Activated CD4-positive, alpha-beta memory T cell treated with anti-CD3 and anti-CD28 coated beads for 36 hours (primary cell): ENCODE data around the gene RALGAPB. TPM values are rescaled to one million over a fixed set of nuclear protein-coding genes. Genes with fewer than 3 reads are reported as not detected.

Source experiments
- CTCF ChIA-PET: fragments of 350-600 bp; sonication (Branson Sonifier 250); formaldehyde crosslinking; loops from one replicate; lab custom pipeline; 2021; ENCODE audit warnings: antibody characterized with exemption, inconsistent platforms; lab: Charles Lee
- POLR2A ChIA-PET: fragments of 350-600 bp; sonication (Branson Sonifier 250); formaldehyde crosslinking; loops from one replicate; lab custom pipeline; 2021; ENCODE audit warnings: antibody characterized with exemption; lab: Charles Lee
- DNase-seq: peaks from one replicate; pipeline ENCODE4 v3.0.0-alpha.2; 2020
- H3K27ac Mint-ChIP-seq: one replicate; pipeline ENCODE4 v1.8.0; 2021; ENCODE audit warnings: mixed read lengths
- H3K27me3 Mint-ChIP-seq: one replicate; pipeline ENCODE4 v1.8.0; 2021; ENCODE audit warnings: mixed read lengths
- H3K36me3 Mint-ChIP-seq: one replicate; pipeline ENCODE4 v1.8.0; 2021; ENCODE audit warnings: mixed read lengths
- H3K4me1 Mint-ChIP-seq: one replicate; pipeline ENCODE4 v1.8.0; 2021; ENCODE audit warnings: low read depth, mixed read lengths
- H3K4me3 Mint-ChIP-seq: one replicate; pipeline ENCODE4 v1.8.0; 2021; ENCODE audit warnings: mild to moderate bottlenecking, mixed read lengths
- H3K9me3 Mint-ChIP-seq: one replicate; pipeline ENCODE4 v1.8.0; 2021; ENCODE audit warnings: mixed read lengths
- intact Hi-C: fragments of 100-400 bp; cut with micrococcal nuclease; formaldehyde crosslinking; loops from one replicate; pipeline ENCODE4 v1.15.1; 2023
- total RNA-seq, 2 experiments: library from RNA; stranded (reverse); gene quantifications; one replicate each; pipeline ENCODE4 v1.2.3, GENCODE V29; 2021

The RALGAPB gene
- total RNA-seq, 2 experiments from 2014 or later: 25.7 to 25.8 TPM

DNA sequence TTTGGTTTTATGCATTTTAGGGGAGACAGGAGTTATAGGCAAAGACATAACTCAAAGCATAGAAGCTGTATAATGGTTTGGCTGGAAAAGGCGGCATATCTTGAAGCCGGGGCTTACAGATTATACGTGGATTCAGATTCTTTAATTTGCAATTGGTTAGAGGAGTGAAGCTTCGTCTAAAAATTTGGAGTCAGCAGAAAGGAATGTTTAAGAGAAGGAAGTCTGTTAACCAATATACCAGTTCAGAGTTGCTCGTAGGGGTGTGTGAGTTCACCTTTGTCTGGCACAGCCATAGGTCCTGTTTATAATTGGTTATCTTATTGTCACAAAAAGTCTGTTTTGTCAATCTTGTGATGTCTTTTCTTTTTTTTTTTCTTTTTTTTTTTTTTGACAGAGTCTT is 137.9 kb downstream of the RALGAPB start:
- no peaks in the 10 kb centered on the region for H3K4me1 Mint-ChIP-seq

GRCh38 chr20:38612751-38613515 is 140.3 kb downstream of the RALGAPB start:
- no peak overlapping the region for H3K4me3 Mint-ChIP-seq
- H3K36me3 Mint-ChIP-seq: no peaks in the 10 kb centered on the region
- no peaks in the 10 kb centered on the region for H3K4me1 Mint-ChIP-seq
- POLR2A ChIA-PET: no interaction called here
- H3K9me3 Mint-ChIP-seq: no peaks in the 10 kb centered on the region
- intact Hi-C loops: no loop called here
- H3K27me3 Mint-ChIP-seq: peaks cover 15% of the 10 kb centered on the region
- DNase-seq: no peak
- H3K27ac Mint-ChIP-seq: no peak overlapping the region
- CTCF ChIA-PET: no interaction called here

More for the DNA sequence above, 137.9 kb downstream of the RALGAPB start:
- DNase-seq: no peak
- no peaks in the 10 kb centered on the region for H3K9me3 Mint-ChIP-seq
- H3K4me3 Mint-ChIP-seq: no peak overlapping the region
- POLR2A ChIA-PET: interaction anchor here (0.6 kb wide), 1 partner anchor 34 kb away, joined by 3 read pairs; no protein-coding TSS in a partner anchor
- H3K27me3 Mint-ChIP-seq: peaks cover 14% of the 10 kb centered on the region
- H3K36me3 Mint-ChIP-seq: no peaks in the 10 kb centered on the region
- intact Hi-C loops: no loop called here
- CTCF ChIA-PET: interaction anchor here (0.8 kb wide), 1 partner anchor 28 kb away, joined by 3 read pairs; no protein-coding TSS in a partner anchor
- H3K27ac Mint-ChIP-seq: no peak overlapping the region

- ChIA-PET POLR2A (no interaction called here), CTCF (no interaction called here)
- Mint-ChIP-seq H3K9me3 (no peaks in the 10 kb centered on the region), H3K27ac (no peak overlapping the region), H3K4me1 (no peaks in the 10 kb centered on the region), H3K27me3 (peaks cover 22% of the 10 kb centered on the region), H3K36me3 (no peaks in the 10 kb centered on the region), H3K4me3 (no peak overlapping the region)
- DNase-seq: no peak
- intact Hi-C loops: no loop called here
Observed at GRCh38 chr20:38615283-38615682, 142.6 kb downstream of the RALGAPB start.

DNA sequence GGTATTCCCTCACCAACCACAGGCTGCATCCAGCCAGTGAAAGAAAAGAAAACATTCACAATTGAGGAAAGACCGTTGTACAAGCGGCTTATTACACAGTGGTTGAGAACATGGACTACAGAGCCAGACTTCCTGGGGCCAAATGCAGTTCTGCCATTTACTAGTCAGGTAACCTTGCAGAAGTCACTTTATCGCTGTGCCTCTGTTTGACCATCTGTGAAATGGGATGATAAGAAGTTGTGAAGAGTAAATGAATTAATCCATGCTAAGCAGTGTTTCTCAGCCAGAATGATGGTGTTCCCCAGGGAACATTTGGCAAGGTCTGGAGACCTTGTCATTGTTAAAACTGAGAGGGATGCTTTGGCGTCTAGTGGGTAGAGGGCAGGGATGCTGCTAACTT is 143.8 kb downstream of the RALGAPB start:
- H3K4me1 Mint-ChIP-seq: no peaks in the 10 kb centered on the region
- DNase-seq: no peak
- H3K27me3 Mint-ChIP-seq: peaks cover 20% of the 10 kb centered on the region
- CTCF ChIA-PET: no interaction called here
- H3K4me3 Mint-ChIP-seq: no peak overlapping the region
- no peak overlapping the region for H3K27ac Mint-ChIP-seq
- H3K9me3 Mint-ChIP-seq: no peaks in the 10 kb centered on the region
- H3K36me3 Mint-ChIP-seq: no peaks in the 10 kb centered on the region
- intact Hi-C loops: no loop called here
- POLR2A ChIA-PET: no interaction called here

DNA sequence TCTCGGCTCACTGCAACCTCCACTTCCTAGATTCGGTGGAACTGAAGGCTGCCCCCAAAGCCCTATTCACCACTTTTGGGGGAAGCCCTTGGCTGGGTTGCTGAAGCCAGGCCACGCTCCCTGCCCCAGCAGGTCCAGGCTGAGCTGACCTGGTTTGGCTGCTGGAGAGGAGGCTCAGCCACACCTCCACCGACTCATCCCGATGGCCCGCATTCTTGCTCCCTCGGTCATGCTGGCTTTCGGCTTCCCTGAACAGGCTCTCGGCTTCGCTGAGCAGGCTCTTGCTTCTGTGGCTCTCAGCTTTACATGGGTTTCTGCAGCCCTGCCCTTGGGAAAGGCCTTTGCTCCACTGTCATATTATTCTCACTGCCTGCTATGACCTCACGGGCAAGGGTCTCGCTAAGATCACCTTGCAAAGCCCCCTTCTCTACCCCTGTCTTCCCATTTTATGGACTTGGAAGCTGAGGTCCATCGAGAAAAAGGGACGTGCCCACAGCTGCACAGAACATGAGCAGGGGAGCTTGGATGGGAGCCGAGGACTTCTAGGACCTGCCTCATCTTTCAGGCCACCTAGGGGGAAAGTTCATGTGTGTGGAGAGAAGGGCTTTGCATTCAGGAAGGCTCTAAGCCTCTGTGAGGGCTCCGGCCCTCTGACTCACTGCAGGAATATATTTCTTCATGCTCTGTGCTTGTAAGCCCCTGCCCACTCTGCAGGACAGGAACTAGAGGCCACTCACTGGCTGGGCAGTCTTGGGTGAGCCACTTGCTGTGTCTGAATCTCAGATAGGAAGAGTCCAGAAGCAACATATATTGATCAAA is 144.6 kb downstream of the RALGAPB start:
- Mint-ChIP-seq H3K4me1 (no peaks in the 10 kb centered on the region), H3K4me3 (no peak overlapping the region), H3K9me3 (no peaks in the 10 kb centered on the region), H3K36me3 (no peaks in the 10 kb centered on the region), H3K27ac (no peak overlapping the region), H3K27me3 (peaks cover 20% of the 10 kb centered on the region)
- no peak for DNase-seq
- CTCF ChIA-PET: no interaction called here
- intact Hi-C loops: no loop called here
- POLR2A ChIA-PET: no interaction called here

DNA sequence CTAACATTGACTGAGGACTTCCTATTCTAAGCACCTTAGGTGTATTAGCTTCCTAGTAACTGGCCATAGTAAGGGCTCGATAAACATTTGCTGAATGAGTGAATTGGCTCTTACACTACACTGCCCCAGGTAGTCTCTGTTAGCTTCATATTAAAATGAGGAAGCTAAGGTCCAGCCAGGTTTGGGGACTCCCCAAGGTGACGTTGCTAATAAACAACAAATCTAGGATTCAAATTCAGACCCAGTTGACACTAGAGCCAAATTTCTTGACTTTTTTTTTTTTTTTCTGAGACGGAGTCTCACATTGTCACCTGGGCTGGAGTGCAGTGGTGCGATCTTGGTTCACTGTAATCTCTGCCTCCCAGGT is 145.2 kb downstream of the RALGAPB start:
- no peak for DNase-seq
- no peaks in the 10 kb centered on the region for H3K36me3 Mint-ChIP-seq
- H3K4me1 Mint-ChIP-seq: no peaks in the 10 kb centered on the region
- POLR2A ChIA-PET: no interaction called here
- no peak overlapping the region for H3K27ac Mint-ChIP-seq
- peaks cover 20% of the 10 kb centered on the region for H3K27me3 Mint-ChIP-seq
- intact Hi-C loops: no loop called here
- H3K4me3 Mint-ChIP-seq: no peak overlapping the region
- H3K9me3 Mint-ChIP-seq: no peaks in the 10 kb centered on the region
- CTCF ChIA-PET: no interaction called here

GRCh38 chr20:38620441-38620840 is 147.8 kb downstream of the RALGAPB start:
- no peak overlapping the region for H3K27ac Mint-ChIP-seq
- H3K27me3 Mint-ChIP-seq: peaks cover 17% of the 10 kb centered on the region
- H3K36me3 Mint-ChIP-seq: no peaks in the 10 kb centered on the region
- H3K9me3 Mint-ChIP-seq: peaks cover 7% of the 10 kb centered on the region
- H3K4me3 Mint-ChIP-seq: no peak overlapping the region
- H3K4me1 Mint-ChIP-seq: no peaks in the 10 kb centered on the region
- intact Hi-C loops: no loop called here
- ChIA-PET POLR2A (no interaction called here), CTCF (interaction anchor here (0.8 kb wide), 1 partner anchor 13 kb away, joined by 4 read pairs; no protein-coding TSS in a partner anchor)
- DNase-seq: no peak

- ChIA-PET CTCF (interaction anchor here (0.8 to 1.2 kb wide), 2 partner anchors 11 to 108 kb away, joined by 3 read pairs; no protein-coding TSS in a partner anchor), POLR2A (no interaction called here)
- peaks cover 8% of the 10 kb centered on the region for H3K27me3 Mint-ChIP-seq
- no peak for DNase-seq
- H3K36me3 Mint-ChIP-seq: no peaks in the 10 kb centered on the region
- no peaks in the 10 kb centered on the region for H3K4me1 Mint-ChIP-seq
- H3K27ac Mint-ChIP-seq: no peak overlapping the region
- intact Hi-C loops: no loop called here
- H3K4me3 Mint-ChIP-seq: no peak overlapping the region
- H3K9me3 Mint-ChIP-seq: peaks cover 7% of the 10 kb centered on the region
Observed at GRCh38 chr20:38623061-38623460, 150.4 kb downstream of the RALGAPB start.

DNA sequence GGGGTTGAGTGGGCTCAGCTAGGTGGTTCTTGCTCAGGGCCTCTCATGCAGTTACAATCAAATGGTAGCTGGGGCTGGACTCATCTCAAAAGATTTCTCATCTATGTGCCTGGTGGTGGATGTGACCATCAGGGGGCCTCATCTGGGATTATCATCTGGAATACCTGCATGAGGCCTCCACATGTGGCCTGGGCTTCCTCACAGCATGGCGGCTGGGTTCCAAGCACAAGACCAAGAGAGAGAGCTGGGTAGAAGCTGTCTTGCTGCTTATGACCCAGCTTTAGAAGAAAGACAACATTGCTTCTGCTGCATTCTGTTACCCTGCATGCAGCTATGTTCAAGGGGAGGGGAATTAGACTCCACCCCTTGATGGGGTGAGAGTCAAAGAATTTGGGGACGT is 151.4 kb downstream of the RALGAPB start:
- Mint-ChIP-seq H3K36me3 (no peaks in the 10 kb centered on the region), H3K27me3 (peaks cover 6% of the 10 kb centered on the region), H3K9me3 (peaks cover 7% of the 10 kb centered on the region), H3K4me3 (no peak overlapping the region), H3K4me1 (no peaks in the 10 kb centered on the region), H3K27ac (no peak overlapping the region)
- intact Hi-C loops: no loop called here
- no peak for DNase-seq
- ChIA-PET CTCF (interaction anchor here (1.2 kb wide), 2 partner anchors 10 to 107 kb away, joined by 3 read pairs; no protein-coding TSS in a partner anchor), POLR2A (no interaction called here)

- ChIA-PET CTCF (no interaction called here), POLR2A (no interaction called here)
- H3K36me3 Mint-ChIP-seq: no peaks in the 10 kb centered on the region
- H3K27ac Mint-ChIP-seq: no peak overlapping the region
- no peak overlapping the region for H3K4me3 Mint-ChIP-seq
- no peaks in the 10 kb centered on the region for H3K4me1 Mint-ChIP-seq
- intact Hi-C loops: no loop called here
- DNase-seq: no peak
- H3K9me3 Mint-ChIP-seq: peaks cover 7% of the 10 kb centered on the region
- H3K27me3 Mint-ChIP-seq: peaks cover 1% of the 10 kb centered on the region
Observed at GRCh38 chr20:38625896-38626295, 153.3 kb downstream of the RALGAPB start.

- H3K4me1 Mint-ChIP-seq: no peaks in the 10 kb centered on the region
- POLR2A ChIA-PET: no interaction called here
- DNase-seq: no peak
- H3K4me3 Mint-ChIP-seq: no peak overlapping the region
- no peak overlapping the region for H3K27ac Mint-ChIP-seq
- H3K36me3 Mint-ChIP-seq: no peaks in the 10 kb centered on the region
- CTCF ChIA-PET: no interaction called here
- peaks cover 7% of the 10 kb centered on the region for H3K9me3 Mint-ChIP-seq
- intact Hi-C loops: no loop called here
- peaks cover 1% of the 10 kb centered on the region for H3K27me3 Mint-ChIP-seq
Observed at GRCh38 chr20:38626921-38627659, 154.4 kb downstream of the RALGAPB start.
